Neural progenitor cell (in vitro differentiated cells): ENCODE measurements around the gene ROBO4. TPM values are rescaled to one million over a fixed set of nuclear protein-coding genes. Genes with fewer than 3 reads are reported as not detected.

Source experiments
- DNase-seq: peaks from one replicate; pipeline ENCODE4 v3.0.0-alpha.2; 2016; ENCODE audit warnings: low spot score
- H2AFZ ChIP-seq: fragments of 200-600 bp; sonication (generic); replicated peaks from 2 replicates; pipeline ENCODE4 v1.6.1; 2016; ENCODE audit warnings: antibody characterized with exemption
- H3F3A ChIP-seq: fragments of 200-600 bp; sonication (generic); 2 replicates; pipeline ENCODE4 v1.6.1; 2016; ENCODE audit warnings: antibody characterized with exemption, low read depth
- H3K27ac ChIP-seq: fragments of 200-600 bp; sonication (generic); 2 replicates; pipeline ENCODE4 v1.5.1; 2016; ENCODE audit warnings: mild to moderate bottlenecking
- H3K27me3 ChIP-seq: fragments of 200-600 bp; sonication (generic); 2 replicates; pipeline ENCODE4 v1.6.1; 2016; ENCODE audit warnings: mild to moderate bottlenecking, moderate library complexity
- H3K36me3 ChIP-seq: fragments of 200-600 bp; sonication (generic); 2 replicates; pipeline ENCODE4 v1.5.1; 2016
- H3K4me1 ChIP-seq: fragments of 200-600 bp; sonication (generic); 2 replicates; pipeline ENCODE4 v1.6.1; 2016; ENCODE audit warnings: mixed run types
- H3K4me2 ChIP-seq: fragments of 200-600 bp; sonication (generic); 2 replicates; pipeline ENCODE4 v1.6.1; 2016
- H3K4me3 ChIP-seq: fragments of 200-600 bp; sonication (generic); 2 replicates; pipeline ENCODE4 v1.5.1; 2016
- H3K79me2 ChIP-seq: fragments of 200-600 bp; sonication (generic); 2 replicates; pipeline ENCODE4 v1.6.1; 2016; ENCODE audit warnings: low read depth
- H3K9ac ChIP-seq: fragments of 200-600 bp; sonication (generic); 2 replicates; pipeline ENCODE4 v1.6.1; 2016
- H3K9me3 ChIP-seq: fragments of 200-600 bp; sonication (generic); 2 replicates; pipeline ENCODE4 v1.5.1; 2016; ENCODE audit warnings: low read depth
- H4K20me1 ChIP-seq: fragments of 200-600 bp; sonication (generic); 2 replicates; pipeline ENCODE4 v1.6.1; 2016; ENCODE audit warnings: low read depth
- H3K27ac Mint-ChIP-seq: 3 replicates; pipeline ENCODE4 v1.8.0; 2021; ENCODE audit warnings: mixed read lengths
- H3K27me3 Mint-ChIP-seq: 2 replicates; pipeline ENCODE4 v1.8.0; 2022; ENCODE audit warnings: low read depth, mild to moderate bottlenecking, inconsistent platforms, moderate library complexity, mixed read lengths; ENCODE audit not compliant: insufficient read depth
- H3K36me3 Mint-ChIP-seq: 3 replicates; pipeline ENCODE4 v1.8.0; 2021; ENCODE audit warnings: mixed read lengths
- H3K4me1 Mint-ChIP-seq: 3 replicates; pipeline ENCODE4 v1.8.0; 2021; ENCODE audit warnings: mixed read lengths
- H3K4me3 Mint-ChIP-seq: 3 replicates; pipeline ENCODE4 v1.8.0; 2021; ENCODE audit warnings: mild to moderate bottlenecking, moderate library complexity, mixed read lengths
- H3K9me3 Mint-ChIP-seq: 3 replicates; pipeline ENCODE4 v1.8.0; 2020; ENCODE audit warnings: mixed read lengths
- CTCF ChIP-seq: fragments of 200-600 bp; sonication (generic); IDR thresholded peaks from 2 replicates; pipeline ENCODE4 v1.5.1; 2017; ENCODE audit warnings: antibody characterized with exemption, mild to moderate bottlenecking
- EZH2 ChIP-seq: fragments of 200-600 bp; sonication (generic); IDR thresholded peaks from 2 replicates; pipeline ENCODE4 v1.6.1; 2017; ENCODE audit warnings: antibody characterized with exemption, mild to moderate bottlenecking, moderate library complexity
- EZH2phosphoT487 ChIP-seq: fragments of 200-600 bp; sonication (generic); IDR thresholded peaks from 2 replicates; pipeline ENCODE4 v1.6.1; 2017; ENCODE audit warnings: antibody characterized with exemption
- total RNA-seq: library from RNA; depleted of rRNA; stranded (reverse); fragments of >200 nt; gene quantifications from 2 replicates; pipeline ENCODE4 v1.2.3, GENCODE V29; 2015; ENCODE audit warnings: low replicate concordance

The ROBO4 gene
- total RNA-seq, 1 donor from 2014 or later: not detected

GRCh38 chr11:124838805-124839127 is 58.9 kb downstream of the ROBO4 start:
- DNase-seq: no peak
- no peak overlapping the region for H3K9ac ChIP-seq
- no peaks in the 10 kb centered on the region for H4K20me1 ChIP-seq
- peaks cover 48% of the 10 kb centered on the region for H3K27me3 Mint-ChIP-seq
- H3K79me2 ChIP-seq: no peaks in the 10 kb centered on the region
- no peak overlapping the region for H3K27ac ChIP-seq
- peak overlapping the region; percentile 84 for H3K4me2 ChIP-seq
- peaks cover 50% of the 10 kb centered on the region for H3K4me1 Mint-ChIP-seq
- H3K9me3 Mint-ChIP-seq: peaks cover 2% of the 10 kb centered on the region
- peaks cover 54% of the 10 kb centered on the region for H3F3A ChIP-seq
- peak overlapping the region; percentile 51 for H3K4me3 ChIP-seq
- no peak overlapping the region for H3K27ac Mint-ChIP-seq
- peaks cover 48% of the 10 kb centered on the region for H3K4me1 ChIP-seq
- H2AFZ ChIP-seq: peak overlapping the region; percentile 84
- no peak for TF ChIP-seq EZH2
- no peak for TF ChIP-seq CTCF
- TF ChIP-seq EZH2phosphoT487: no peak
- H3K9me3 ChIP-seq: no peaks in the 10 kb centered on the region
- peak overlapping the region; percentile 76 for H3K4me3 Mint-ChIP-seq
- H3K36me3 Mint-ChIP-seq: no peaks in the 10 kb centered on the region
- no peaks in the 10 kb centered on the region for H3K36me3 ChIP-seq
- H3K27me3 ChIP-seq: peaks cover 63% of the 10 kb centered on the region

GRCh38 chr11:124837491-124837856 is 60.2 kb downstream of the ROBO4 start:
- TF ChIP-seq CTCF (peak; percentile 51), EZH2 (no peak), EZH2phosphoT487 (no peak)
- Mint-ChIP-seq H3K36me3 (no peaks in the 10 kb centered on the region), H3K4me1 (peaks cover 42% of the 10 kb centered on the region), H3K4me3 (no peak overlapping the region), H3K27me3 (peaks cover 36% of the 10 kb centered on the region), H3K27ac (no peak overlapping the region), H3K9me3 (peaks cover 2% of the 10 kb centered on the region)
- H3K27me3 ChIP-seq: peaks cover 60% of the 10 kb centered on the region
- no peak overlapping the region for H2AFZ ChIP-seq
- peak; percentile 81 for DNase-seq
- no peaks in the 10 kb centered on the region for H3K9me3 ChIP-seq
- H4K20me1 ChIP-seq: no peaks in the 10 kb centered on the region
- no peaks in the 10 kb centered on the region for H3K79me2 ChIP-seq
- no peak overlapping the region for H3K4me3 ChIP-seq
- H3K4me1 ChIP-seq: peaks cover 38% of the 10 kb centered on the region
- H3K4me2 ChIP-seq: peak overlapping the region; percentile 26
- H3K27ac ChIP-seq: no peak overlapping the region
- no peaks in the 10 kb centered on the region for H3K36me3 ChIP-seq
- H3K9ac ChIP-seq: no peak overlapping the region
- H3F3A ChIP-seq: peaks cover 41% of the 10 kb centered on the region

- H3K4me2 ChIP-seq: no peak overlapping the region
- Mint-ChIP-seq H3K36me3 (no peaks in the 10 kb centered on the region), H3K9me3 (no peaks in the 10 kb centered on the region), H3K4me1 (peaks cover 33% of the 10 kb centered on the region), H3K4me3 (no peak overlapping the region), H3K27me3 (peaks cover 30% of the 10 kb centered on the region), H3K27ac (no peak overlapping the region)
- no peak overlapping the region for H3K4me3 ChIP-seq
- H3K4me1 ChIP-seq: peaks cover 25% of the 10 kb centered on the region
- H2AFZ ChIP-seq: no peak overlapping the region
- H3K36me3 ChIP-seq: no peaks in the 10 kb centered on the region
- H3K79me2 ChIP-seq: no peaks in the 10 kb centered on the region
- peaks cover 44% of the 10 kb centered on the region for H3K27me3 ChIP-seq
- TF ChIP-seq EZH2phosphoT487: no peak
- TF ChIP-seq CTCF: no peak
- TF ChIP-seq EZH2: no peak
- H3K9me3 ChIP-seq: no peaks in the 10 kb centered on the region
- H4K20me1 ChIP-seq: no peaks in the 10 kb centered on the region
- H3F3A ChIP-seq: peaks cover 27% of the 10 kb centered on the region
- no peak for DNase-seq
- H3K27ac ChIP-seq: no peak overlapping the region
- no peak overlapping the region for H3K9ac ChIP-seq
These were observed 61.7 kb downstream of the ROBO4 start for GRCh38 chr11:124835918-124836317.
